ENCODE results near the gene C1QTNF3. TPM values are rescaled to one million over a fixed set of nuclear protein-coding genes. Genes with fewer than 3 reads are reported as not detected.

C1QTNF3 gene
- total and polyA plus RNA-seq, 9 donors: 62.8 to 152 (median 110) TPM

- Histone ChIP-seq H3K4me3 (ENCODE audit: low read length) (no peak overlapping the region), H3K27ac (ENCODE audit: low read length) (peak overlapping the region; percentile 0), H3K9me3 (replicated peaks; ENCODE audit: control insufficient read depth, low read depth, low read length) (no peaks in the 10 kb centered on the region), H3K27me3 (ENCODE audit: control insufficient read depth, insufficient read depth, low read length) (no peaks in the 10 kb centered on the region), H3K36me3 (ENCODE audit: control insufficient read depth, insufficient read depth, low read length) (peaks cover 19% of the 10 kb centered on the region), H3K4me1 (ENCODE audit: control insufficient read depth, insufficient read depth, low read length) (no peaks in the 10 kb centered on the region)
- no CpG with 5 or more reads among the region's 1 CpG for WGBS (ENCODE audit: insufficient coverage)
- peak; percentile 73 for DNase-seq
These were observed 13.0 kb downstream of the C1QTNF3 start for GRCh38 chr5:34030048-34030447.

DNA sequence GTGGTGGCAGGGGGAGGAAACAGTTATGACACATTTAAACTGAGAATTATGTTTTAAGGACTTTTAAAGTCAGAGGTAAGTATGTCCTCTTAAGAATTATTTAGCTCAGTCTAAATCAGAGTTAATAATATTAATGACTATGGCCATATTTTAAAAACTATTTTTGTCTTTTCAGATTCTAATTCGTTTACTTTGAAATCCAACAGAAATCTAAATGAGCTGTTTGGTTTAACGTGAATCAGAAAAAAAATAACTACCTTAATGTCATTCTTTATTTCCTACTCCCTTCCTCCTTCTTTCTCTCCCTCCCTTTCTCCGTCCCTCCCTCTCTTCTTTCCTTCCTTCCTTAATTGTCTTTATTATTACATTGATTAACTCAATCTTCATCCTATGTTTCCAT is 14.7 kb downstream of the C1QTNF3 start:
- 90% methylated on average over 2 of the region's 3 CpGs for WGBS (ENCODE audit: insufficient coverage)
- no peaks in the 10 kb centered on the region for H3K27me3 ChIP-seq (ENCODE audit: control insufficient read depth, insufficient read depth, low read length)
- peaks cover 18% of the 10 kb centered on the region for H3K36me3 ChIP-seq (ENCODE audit: control insufficient read depth, insufficient read depth, low read length)
- no peak overlapping the region for H3K27ac ChIP-seq (ENCODE audit: low read length)
- no peak for DNase-seq
- H3K9me3 ChIP-seq (replicated peaks; ENCODE audit: control insufficient read depth, low read depth, low read length): no peaks in the 10 kb centered on the region
- H3K4me1 ChIP-seq (ENCODE audit: control insufficient read depth, insufficient read depth, low read length): no peaks in the 10 kb centered on the region
- H3K4me3 ChIP-seq (ENCODE audit: low read length): no peak overlapping the region

DNA sequence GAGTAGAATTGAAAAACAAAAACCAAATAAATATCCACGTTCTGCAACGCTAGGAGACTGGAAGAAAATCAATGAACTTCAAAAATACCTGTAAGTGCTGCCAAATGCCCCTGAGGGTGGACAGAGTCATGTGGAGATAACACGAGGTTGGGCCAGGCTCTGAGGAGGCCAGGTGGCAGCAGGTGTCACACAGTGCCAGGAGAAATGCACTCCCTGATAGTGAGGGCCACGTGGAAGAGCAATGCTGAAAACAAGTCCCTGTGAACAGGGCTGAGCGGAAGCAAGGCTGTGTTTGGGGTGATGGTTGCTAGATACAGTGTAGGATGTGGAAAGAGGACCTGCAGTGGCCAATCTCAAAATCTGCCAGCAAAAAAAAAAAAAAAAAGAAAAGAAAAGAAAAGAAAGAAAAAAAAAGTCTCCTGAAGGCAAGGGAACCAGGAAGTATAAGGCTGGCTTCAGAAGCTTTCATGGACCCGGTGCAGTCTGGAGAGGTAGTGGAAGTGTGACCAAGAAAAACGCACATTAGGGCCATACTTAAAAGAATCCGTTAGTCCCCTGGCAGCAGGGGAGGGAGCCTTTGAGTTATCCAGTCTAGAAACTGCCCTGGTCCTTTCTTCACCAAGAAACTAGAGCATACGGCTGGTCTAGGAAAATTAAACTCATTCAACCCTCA is 16.8 kb downstream of the C1QTNF3 start:
- no peak overlapping the region for H3K4me3 ChIP-seq (ENCODE audit: low read length)
- WGBS (ENCODE audit: insufficient coverage): 86% methylated on average over 5 of the region's 9 CpGs
- no peak overlapping the region for H3K27ac ChIP-seq (ENCODE audit: low read length)
- peaks cover 18% of the 10 kb centered on the region for H3K36me3 ChIP-seq (ENCODE audit: control insufficient read depth, insufficient read depth, low read length)
- DNase-seq: no peak
- no peaks in the 10 kb centered on the region for H3K27me3 ChIP-seq (ENCODE audit: control insufficient read depth, insufficient read depth, low read length)
- no peaks in the 10 kb centered on the region for H3K9me3 ChIP-seq (replicated peaks; ENCODE audit: control insufficient read depth, low read depth, low read length)
- peaks cover 3% of the 10 kb centered on the region for H3K4me1 ChIP-seq (ENCODE audit: control insufficient read depth, insufficient read depth, low read length)

DNA sequence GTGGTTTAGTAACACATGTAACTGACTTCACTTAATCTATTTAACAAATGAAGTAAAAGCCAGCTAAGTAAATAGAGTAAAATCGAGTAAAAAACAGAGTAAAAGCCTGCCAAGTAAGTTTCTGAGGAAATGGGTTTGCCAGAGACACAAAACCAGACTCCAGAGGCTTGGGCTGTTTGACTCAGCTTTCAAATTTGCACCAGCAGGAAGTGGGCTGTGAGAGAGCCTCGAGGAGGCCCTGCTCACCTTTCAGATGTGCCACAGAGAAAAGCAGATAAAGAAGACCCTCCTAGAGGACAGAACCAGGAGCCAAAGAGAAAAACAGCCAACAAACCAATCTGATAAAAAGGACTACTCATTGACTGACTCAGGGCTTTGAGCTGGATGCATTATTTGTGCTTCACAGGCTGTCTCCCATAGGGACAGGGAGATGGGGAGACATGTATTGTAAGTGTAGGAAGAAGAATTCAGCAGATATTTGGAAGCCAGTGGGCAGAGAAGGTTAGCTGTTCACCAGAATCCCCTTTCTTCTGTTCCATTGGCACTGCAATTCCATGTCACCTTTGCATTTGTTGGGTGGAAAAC is 20.8 kb downstream of the C1QTNF3 start:
- Histone ChIP-seq H3K4me1 (ENCODE audit: control insufficient read depth, insufficient read depth, low read length) (peaks cover 3% of the 10 kb centered on the region), H3K9me3 (replicated peaks; ENCODE audit: control insufficient read depth, low read depth, low read length) (no peaks in the 10 kb centered on the region), H3K36me3 (ENCODE audit: control insufficient read depth, insufficient read depth, low read length) (peaks cover 30% of the 10 kb centered on the region), H3K27me3 (ENCODE audit: control insufficient read depth, insufficient read depth, low read length) (no peaks in the 10 kb centered on the region), H3K4me3 (ENCODE audit: low read length) (no peak overlapping the region), H3K27ac (ENCODE audit: low read length) (peak overlapping the region; percentile 44)
- no CpG with 5 or more reads among the region's 2 CpGs for WGBS (ENCODE audit: insufficient coverage)
- DNase-seq: peak; percentile 75

DNA sequence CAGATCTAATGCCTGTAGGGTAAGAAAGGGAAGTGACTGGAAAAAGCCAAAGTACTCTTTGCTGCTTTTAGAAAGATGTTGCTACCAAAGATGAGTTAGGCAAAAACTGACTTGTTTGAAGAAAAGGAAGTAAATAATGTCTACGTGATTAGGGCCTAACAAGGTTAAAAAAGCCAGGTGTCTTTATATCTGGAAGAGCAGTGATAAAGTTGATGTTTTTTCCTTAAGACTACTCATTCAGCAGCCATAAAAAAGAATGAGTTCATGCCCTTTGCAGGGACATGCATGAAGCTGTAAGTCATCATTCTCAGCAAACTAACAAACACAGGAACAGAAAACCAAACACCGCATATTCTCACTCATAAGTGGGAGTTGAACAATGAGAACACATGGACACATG is 21.7 kb downstream of the C1QTNF3 start:
- Histone ChIP-seq H3K4me1 (ENCODE audit: control insufficient read depth, insufficient read depth, low read length) (peaks cover 3% of the 10 kb centered on the region), H3K4me3 (ENCODE audit: low read length) (no peak overlapping the region), H3K9me3 (replicated peaks; ENCODE audit: control insufficient read depth, low read depth, low read length) (no peaks in the 10 kb centered on the region), H3K36me3 (ENCODE audit: control insufficient read depth, insufficient read depth, low read length) (peaks cover 33% of the 10 kb centered on the region), H3K27ac (ENCODE audit: low read length) (no peak overlapping the region), H3K27me3 (ENCODE audit: control insufficient read depth, insufficient read depth, low read length) (no peaks in the 10 kb centered on the region)
- WGBS (ENCODE audit: insufficient coverage): no CpG with 5 or more reads among the region's 2 CpGs
- no peak for DNase-seq

- Histone ChIP-seq H3K27me3 (ENCODE audit: control insufficient read depth, insufficient read depth, low read length) (no peaks in the 10 kb centered on the region), H3K27ac (ENCODE audit: low read length) (no peak overlapping the region), H3K36me3 (ENCODE audit: control insufficient read depth, insufficient read depth, low read length) (peaks cover 33% of the 10 kb centered on the region), H3K4me3 (ENCODE audit: low read length) (no peak overlapping the region), H3K4me1 (ENCODE audit: control insufficient read depth, insufficient read depth, low read length) (peaks cover 3% of the 10 kb centered on the region), H3K9me3 (replicated peaks; ENCODE audit: control insufficient read depth, low read depth, low read length) (no peaks in the 10 kb centered on the region)
- peak; percentile 28 for DNase-seq
- WGBS (ENCODE audit: insufficient coverage): 78% methylated on average over 1 of the region's 1 CpG
These were observed 22.3 kb downstream of the C1QTNF3 start for GRCh38 chr5:34020726-34021125.

DNA sequence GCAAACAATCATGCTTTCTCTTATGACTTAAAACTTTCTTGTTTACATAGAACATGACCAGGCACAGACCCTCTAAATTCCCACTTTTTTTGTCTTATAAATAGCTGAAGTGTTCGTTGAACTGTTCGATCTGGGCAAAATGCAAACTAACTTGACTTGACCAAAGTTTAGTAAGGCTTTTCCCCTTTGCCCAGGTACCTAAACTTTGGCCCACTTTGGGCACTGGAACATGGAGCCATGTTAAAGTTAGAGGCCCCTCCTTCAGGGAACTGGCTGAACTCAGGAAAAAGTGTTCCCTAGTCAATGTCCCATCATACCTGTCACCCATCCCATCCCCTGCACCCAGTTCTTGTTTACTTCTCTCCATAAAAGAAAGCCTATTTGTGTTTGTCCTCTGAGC is 25.8 kb downstream of the C1QTNF3 start:
- H3K4me3 ChIP-seq (ENCODE audit: low read length): no peak overlapping the region
- peaks cover 5% of the 10 kb centered on the region for H3K4me1 ChIP-seq (ENCODE audit: control insufficient read depth, insufficient read depth, low read length)
- H3K27me3 ChIP-seq (ENCODE audit: control insufficient read depth, insufficient read depth, low read length): no peaks in the 10 kb centered on the region
- DNase-seq: no peak
- H3K36me3 ChIP-seq (ENCODE audit: control insufficient read depth, insufficient read depth, low read length): peaks cover 16% of the 10 kb centered on the region
- no peak overlapping the region for H3K27ac ChIP-seq (ENCODE audit: low read length)
- H3K9me3 ChIP-seq (replicated peaks; ENCODE audit: control insufficient read depth, low read depth, low read length): no peaks in the 10 kb centered on the region
- 100% methylated on average over 2 of the region's 2 CpGs for WGBS (ENCODE audit: insufficient coverage)

GRCh38 chr5:34016750-34017149 is 26.3 kb downstream of the C1QTNF3 start:
- Histone ChIP-seq H3K36me3 (ENCODE audit: control insufficient read depth, insufficient read depth, low read length) (peaks cover 15% of the 10 kb centered on the region), H3K4me3 (ENCODE audit: low read length) (no peak overlapping the region), H3K9me3 (replicated peaks; ENCODE audit: control insufficient read depth, low read depth, low read length) (no peaks in the 10 kb centered on the region), H3K27ac (ENCODE audit: low read length) (no peak overlapping the region), H3K4me1 (ENCODE audit: control insufficient read depth, insufficient read depth, low read length) (peaks cover 3% of the 10 kb centered on the region), H3K27me3 (ENCODE audit: control insufficient read depth, insufficient read depth, low read length) (no peaks in the 10 kb centered on the region)
- DNase-seq: no peak
- 92% methylated on average over 2 of the region's 2 CpGs for WGBS (ENCODE audit: insufficient coverage)

GRCh38 chr5:34016222-34016621 is 26.8 kb downstream of the C1QTNF3 start:
- Histone ChIP-seq H3K27ac (ENCODE audit: low read length) (no peak overlapping the region), H3K4me1 (ENCODE audit: control insufficient read depth, insufficient read depth, low read length) (peaks cover 3% of the 10 kb centered on the region), H3K9me3 (replicated peaks; ENCODE audit: control insufficient read depth, low read depth, low read length) (no peaks in the 10 kb centered on the region), H3K27me3 (ENCODE audit: control insufficient read depth, insufficient read depth, low read length) (no peaks in the 10 kb centered on the region), H3K36me3 (ENCODE audit: control insufficient read depth, insufficient read depth, low read length) (peaks cover 15% of the 10 kb centered on the region), H3K4me3 (ENCODE audit: low read length) (no peak overlapping the region)
- WGBS (ENCODE audit: insufficient coverage): 25% methylated on average over 1 of the region's 5 CpGs
- DNase-seq: no peak

- no peak for DNase-seq
- WGBS (ENCODE audit: insufficient coverage): no CpG with 5 or more reads among the region's 4 CpGs
- H3K9me3 ChIP-seq (replicated peaks; ENCODE audit: control insufficient read depth, low read depth, low read length): no peaks in the 10 kb centered on the region
- peaks cover 6% of the 10 kb centered on the region for H3K36me3 ChIP-seq (ENCODE audit: control insufficient read depth, insufficient read depth, low read length)
- no peak overlapping the region for H3K27ac ChIP-seq (ENCODE audit: low read length)
- H3K4me1 ChIP-seq (ENCODE audit: control insufficient read depth, insufficient read depth, low read length): peaks cover 3% of the 10 kb centered on the region
- H3K27me3 ChIP-seq (ENCODE audit: control insufficient read depth, insufficient read depth, low read length): no peaks in the 10 kb centered on the region
- H3K4me3 ChIP-seq (ENCODE audit: low read length): no peak overlapping the region
These were observed 27.7 kb downstream of the C1QTNF3 start for GRCh38 chr5:34015120-34015822.

All from muscle of leg (tissue), 11 donors.